ENCODE measurements around the gene BMP5. TPM values are rescaled to one million over a fixed set of nuclear protein-coding genes. Genes with fewer than 3 reads are reported as not detected.

Gene BMP5
- total and polyA plus RNA-seq, 4 donors, result 1.2 to 88.7 (median 6.4) TPM

DNA sequence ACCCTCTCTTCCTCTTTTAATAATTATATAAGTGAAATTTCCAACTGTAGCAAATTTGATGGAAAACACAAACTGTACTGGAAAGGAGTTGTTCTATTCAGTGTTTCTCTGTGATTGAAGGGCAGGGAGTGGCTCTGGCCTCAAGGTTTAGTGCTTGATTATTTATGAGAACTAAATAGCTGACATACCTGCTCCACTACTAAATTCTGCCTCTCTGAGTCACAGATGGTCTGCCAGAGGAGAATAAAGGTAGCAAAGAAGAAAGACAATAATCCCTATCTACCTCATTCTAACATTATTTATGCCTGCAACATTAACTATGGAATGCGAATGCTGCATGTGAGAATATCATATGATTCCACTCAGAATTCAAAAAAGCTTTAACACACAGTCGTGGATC, 9.3 kb downstream of the BMP5 start:
- Histone ChIP-seq H3K27ac (ENCODE audit: low read depth in 1 of 2, low read length in 1 of 2) (peak overlapping the region in 1 of 2 donors; percentile 21), H3K9ac (ENCODE audit: insufficient read depth in 1 of 2, low read length in 2 of 2) (no peak overlapping the region), H3K4me3 (no peak overlapping the region), H3K9me3 (ENCODE audit: control insufficient read depth in 4 of 4, insufficient read depth in 3 of 4, low read length in 3 of 4) (no peaks in the 10 kb centered on the region), H3K27me3 (ENCODE audit: control insufficient read depth in 3 of 3, insufficient read depth in 3 of 3, low read length in 2 of 3) (no peaks in the 10 kb centered on the region), H3K4me1 (ENCODE audit: control insufficient read depth in 5 of 5, insufficient read depth in 5 of 5, low read length in 5 of 5) (peaks cover 0 to 27% (median 8%) of the 10 kb centered on the region in 5 donors), H3K36me3 (ENCODE audit: control insufficient read depth in 4 of 4, insufficient read depth in 4 of 4, low read length in 4 of 4) (peaks cover 0 to 23% (median 7%) of the 10 kb centered on the region in 4 donors)
- no peak for TF ChIP-seq CTCF (IDR thresholded peaks at IDR 0.05; ENCODE audit: control extremely low read depth, extremely low read depth)
- DNase-seq, result no peak
- 79 to 89% methylated on average over 2 of the region's 2 CpGs for WGBS, 2 donors
- no peak for ATAC-seq (ENCODE audit: insufficient read depth, low FRiP score)

- H3K9ac ChIP-seq (ENCODE audit: insufficient read depth in 1 of 2, low read length in 2 of 2), result peak overlapping the region in 1 of 2 donors; percentile 7
- no peaks in the 10 kb centered on the region for H3K9me3 ChIP-seq (ENCODE audit: control insufficient read depth in 4 of 4, insufficient read depth in 3 of 4, low read length in 3 of 4)
- DNase-seq (no peak), ATAC-seq (ENCODE audit: insufficient read depth, low FRiP score) (no peak)
- H3K27ac ChIP-seq (ENCODE audit: low read depth in 1 of 2, low read length in 1 of 2), result no peak overlapping the region
- H3K36me3 ChIP-seq (ENCODE audit: control insufficient read depth in 4 of 4, insufficient read depth in 4 of 4, low read length in 4 of 4), result peaks cover 0 to 6% (median 1%) of the 10 kb centered on the region in 4 donors
- H3K27me3 ChIP-seq (ENCODE audit: control insufficient read depth in 3 of 3, insufficient read depth in 3 of 3, low read length in 2 of 3), result no peaks in the 10 kb centered on the region
- 91 to 94% methylated on average over 7 of the region's 7 CpGs for WGBS, 2 donors
- TF ChIP-seq CTCF (IDR thresholded peaks at IDR 0.05; ENCODE audit: control extremely low read depth, extremely low read depth), result no peak
- no peak overlapping the region for H3K4me3 ChIP-seq
- peaks cover 0 to 6% (median 0%) of the 10 kb centered on the region in 5 donors for H3K4me1 ChIP-seq (ENCODE audit: control insufficient read depth in 5 of 5, insufficient read depth in 5 of 5, low read length in 5 of 5)
These were observed 22.1 kb downstream of the BMP5 start for GRCh38 chr6:55853008-55854001.

GRCh38 chr6:55841341-55841740, 34.0 kb downstream of the BMP5 start:
- DNase-seq (no peak), ATAC-seq (ENCODE audit: insufficient read depth, low FRiP score) (no peak)
- Histone ChIP-seq H3K9me3 (ENCODE audit: control insufficient read depth in 4 of 4, insufficient read depth in 3 of 4, low read length in 3 of 4) (no peaks in the 10 kb centered on the region), H3K4me1 (ENCODE audit: control insufficient read depth in 5 of 5, insufficient read depth in 5 of 5, low read length in 5 of 5) (peaks cover 0 to 27% (median 3%) of the 10 kb centered on the region in 5 donors), H3K27ac (ENCODE audit: low read depth in 1 of 2, low read length in 1 of 2) (no peak overlapping the region), H3K27me3 (ENCODE audit: control insufficient read depth in 3 of 3, insufficient read depth in 3 of 3, low read length in 2 of 3) (no peaks in the 10 kb centered on the region), H3K9ac (ENCODE audit: insufficient read depth in 1 of 2, low read length in 2 of 2) (no peak overlapping the region), H3K36me3 (ENCODE audit: control insufficient read depth in 4 of 4, insufficient read depth in 4 of 4, low read length in 4 of 4) (peaks cover 0 to 4% (median 0%) of the 10 kb centered on the region in 4 donors), H3K4me3 (no peak overlapping the region)
- TF ChIP-seq CTCF (IDR thresholded peaks at IDR 0.05; ENCODE audit: control extremely low read depth, extremely low read depth), result no peak

Measured in lung (tissue), 12 donors.